GM21737 (cell line): ENCODE results near the gene RAD51B.
"Not testable (repeated sequence)": the region's sequence is repeated elsewhere in the genome, so short reads cannot be mapped to it uniquely, and the experiment has no call there.

ENCODE experiments used
- ATAC-seq: cut with Tn5 transposase; IDR thresholded peaks from one replicate; pipeline ENCODE4 v1.9.1; 2021; ENCODE audit warnings: mild to moderate bottlenecking, moderate library complexity; ENCODE audit not compliant: unreplicated experiment

RAD51B gene

GRCh38 chr14:68244262-68244980 lies 424.8 kb downstream of the RAD51B start:
- ATAC-seq = no peak

DNA sequence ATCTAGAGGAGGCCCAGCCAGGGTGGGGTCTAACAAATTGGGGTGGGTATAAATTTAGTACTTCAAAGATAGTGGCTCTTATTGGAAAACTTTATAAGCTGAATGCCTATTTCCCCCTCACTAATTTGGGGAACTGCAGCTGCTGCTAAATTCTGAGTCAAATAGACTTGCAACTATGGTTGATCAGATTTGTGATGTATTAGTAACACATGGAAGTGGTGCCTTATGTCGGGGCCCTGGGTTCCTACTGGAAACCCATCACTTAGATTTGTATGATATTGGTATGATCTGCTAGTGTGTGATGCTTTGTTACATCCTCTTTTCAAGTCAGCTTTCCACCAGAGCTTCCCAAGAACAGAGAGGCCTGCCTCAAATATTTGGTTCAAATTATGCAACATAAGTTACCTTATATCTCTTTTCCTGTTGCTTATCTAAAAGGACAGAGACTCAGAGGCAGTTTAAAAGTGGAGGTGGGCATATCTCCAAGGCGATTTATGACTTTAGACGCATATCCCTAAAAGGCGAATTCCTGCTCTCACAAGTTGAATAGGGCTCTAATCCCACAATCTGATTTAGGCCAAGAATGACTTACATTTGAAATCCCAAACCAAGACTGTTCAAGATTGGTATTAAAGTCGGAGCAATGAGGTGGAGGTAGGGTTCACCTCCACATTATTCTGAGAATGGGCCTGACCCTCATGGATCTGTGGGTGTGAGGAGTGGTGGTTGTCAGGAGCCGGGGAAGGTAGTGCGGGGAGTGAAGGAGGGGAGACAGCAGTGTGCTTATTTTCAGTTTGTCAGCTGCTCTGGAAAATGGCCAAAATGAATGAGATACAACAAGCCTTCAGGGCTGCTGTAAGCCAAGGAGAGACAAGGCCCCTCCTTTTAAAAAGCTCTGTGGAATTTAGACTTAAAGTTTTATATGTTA lies 425.8 kb downstream of the RAD51B start:
- ATAC-seq = no peak

- no peak for ATAC-seq
Measured at GRCh38 chr14:68246074-68246785, 426.7 kb downstream of the RAD51B start.

DNA sequence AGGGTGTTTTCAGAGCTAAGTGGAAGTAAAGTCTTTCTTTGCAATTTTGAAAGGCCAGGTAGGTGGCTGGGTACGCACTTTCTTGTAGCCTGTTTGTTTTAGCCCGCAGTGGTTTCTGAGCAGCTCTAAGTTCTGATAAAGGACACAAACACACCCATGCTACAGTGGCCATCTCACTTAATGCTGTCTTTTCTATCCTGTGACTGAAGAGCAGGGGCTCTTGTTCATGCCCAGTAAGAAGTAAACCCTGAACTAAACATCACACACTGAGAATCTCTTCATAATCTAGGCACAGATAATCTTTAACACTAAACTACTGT lies 427.2 kb downstream of the RAD51B start:
- no peak for ATAC-seq

GRCh38 chr14:68247274-68247673 lies 427.7 kb downstream of the RAD51B start:
- ATAC-seq = no peak

- no peak for ATAC-seq
Measured at GRCh38 chr14:68247676-68248268, 428.2 kb downstream of the RAD51B start.

DNA sequence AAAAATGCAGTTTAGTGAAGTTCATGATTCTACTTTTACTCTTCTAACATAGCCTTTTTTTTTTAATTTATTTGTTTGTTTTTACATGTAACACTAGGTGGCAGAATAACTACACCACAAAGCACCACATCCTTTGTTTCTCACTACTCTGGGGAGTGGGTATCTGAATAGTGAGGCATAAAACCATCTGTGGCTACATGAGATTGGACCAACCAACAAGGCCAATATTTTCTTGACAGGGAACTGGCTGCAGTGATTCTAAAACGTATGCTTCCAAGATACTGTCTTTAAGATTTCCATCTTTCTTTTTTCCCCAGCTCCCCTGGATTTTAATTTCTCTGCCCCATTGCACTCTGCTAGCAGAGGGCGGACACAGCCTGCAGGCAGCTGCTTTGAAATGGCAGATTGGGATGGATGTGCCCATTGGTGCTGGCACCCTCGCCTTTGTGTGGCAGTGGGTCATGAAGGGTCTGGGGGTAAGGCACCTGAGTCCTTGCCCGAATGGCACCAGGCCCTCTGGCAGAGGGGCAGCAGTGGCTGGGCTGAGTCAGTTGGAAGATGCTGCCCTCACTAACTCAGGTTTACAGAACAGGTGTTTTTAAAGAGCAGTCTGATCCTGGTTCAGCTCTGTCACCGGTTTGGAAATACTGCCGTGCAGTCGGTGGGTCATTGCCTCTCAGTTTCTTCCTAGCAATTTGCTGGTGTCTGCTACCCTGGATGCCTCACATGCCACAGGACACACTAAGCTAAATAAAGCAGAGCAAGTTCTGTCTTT lies 429.1 kb downstream of the RAD51B start:
- no peak for ATAC-seq

- no peak for ATAC-seq
Measured at GRCh38 chr14:68249661-68250451, 430.3 kb downstream of the RAD51B start.

DNA sequence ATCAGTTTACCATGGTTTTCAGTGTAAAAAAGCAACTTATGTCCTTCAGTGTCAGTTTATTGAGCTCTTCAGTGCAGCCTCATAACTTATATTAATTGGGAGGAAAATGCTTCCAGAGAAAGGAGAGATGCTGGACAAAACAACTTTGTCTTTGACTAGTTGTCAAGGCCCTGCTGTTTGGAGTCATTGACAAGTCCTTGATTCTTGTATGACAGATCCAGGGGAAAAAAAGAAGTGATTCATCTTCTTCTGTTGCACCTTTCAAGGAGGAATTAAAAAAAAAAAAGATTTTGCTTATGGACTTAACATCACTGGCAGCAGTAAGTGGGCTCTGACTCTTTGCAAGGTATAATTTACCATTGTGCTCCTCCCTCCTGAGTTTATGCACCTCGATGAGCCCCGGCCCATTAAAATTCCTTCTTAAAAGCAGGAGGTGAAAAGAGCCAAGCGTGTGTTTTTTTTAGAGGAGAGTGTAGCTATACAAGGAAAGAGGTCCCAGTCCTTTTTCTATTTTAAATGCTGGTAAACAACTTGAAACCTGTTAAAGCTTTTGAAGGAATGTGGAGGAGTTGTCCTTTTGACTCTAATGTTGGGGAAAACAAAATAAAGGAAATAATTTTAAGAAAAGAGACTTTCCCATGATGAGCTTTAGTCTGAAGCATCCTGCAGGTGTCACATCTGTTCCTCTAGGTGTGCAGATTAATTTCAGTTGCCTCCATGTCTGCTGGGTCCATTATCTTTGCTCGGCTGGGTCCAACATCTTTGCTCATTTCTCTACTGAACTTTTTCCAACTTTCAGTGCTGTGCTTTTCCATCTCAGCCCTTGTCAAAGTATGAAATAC lies 431.6 kb downstream of the RAD51B start:
- ATAC-seq = no peak

DNA sequence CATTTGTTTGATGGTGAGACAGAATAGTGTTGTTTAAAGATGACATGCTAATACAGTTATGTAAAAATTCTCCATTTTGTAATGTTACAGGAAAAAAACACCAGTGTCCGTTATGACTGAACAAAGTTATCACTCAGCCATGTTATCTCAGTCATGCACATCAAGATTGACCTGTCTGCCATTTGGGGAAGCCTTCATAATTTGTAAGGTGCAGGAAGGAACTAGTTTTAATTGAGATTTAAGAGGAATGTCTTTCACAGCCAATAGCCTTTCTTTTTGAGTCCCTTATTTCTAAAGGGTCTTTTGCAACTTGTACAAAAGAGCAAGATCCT lies 432.2 kb downstream of the RAD51B start:
- ATAC-seq = no peak

DNA sequence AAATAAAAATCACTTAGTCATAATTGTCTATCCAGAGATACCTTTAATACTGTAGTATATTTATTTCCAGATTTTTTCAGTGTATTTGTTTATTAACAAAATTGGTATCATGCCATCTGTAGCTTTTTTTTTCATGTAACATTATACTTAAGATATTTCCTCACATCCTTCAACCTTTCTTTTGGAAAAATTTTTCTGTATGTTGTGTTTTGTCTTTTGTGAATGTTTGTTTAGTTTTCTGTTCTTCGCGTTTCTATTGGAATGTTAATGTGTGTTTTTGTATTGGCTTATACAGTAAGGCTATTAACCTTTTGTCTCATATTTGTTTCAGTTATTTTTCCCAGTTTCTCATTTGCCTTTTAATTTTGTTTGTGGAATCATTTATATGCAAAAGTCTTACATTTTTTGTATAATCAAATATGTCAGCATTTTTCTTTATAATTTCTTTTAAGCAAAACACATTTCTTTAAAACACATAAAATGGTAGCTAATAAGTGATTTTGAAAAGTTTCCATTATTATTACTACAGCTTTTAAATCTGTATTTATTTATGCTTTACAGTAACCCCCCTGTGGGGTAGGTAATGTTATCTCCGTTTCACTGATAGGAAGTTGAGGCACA lies 433.7 kb downstream of the RAD51B start:
- ATAC-seq = no peak

- ATAC-seq = no peak
Measured at GRCh38 chr14:68253878-68254528, 434.4 kb downstream of the RAD51B start.

- ATAC-seq = no peak
Measured at GRCh38 chr14:68254669-68255527, 435.3 kb downstream of the RAD51B start.

- ATAC-seq = no peak
Measured at GRCh38 chr14:68255693-68256178, 436.2 kb downstream of the RAD51B start.

GRCh38 chr14:68257969-68258368 lies 438.4 kb downstream of the RAD51B start:
- no peak for ATAC-seq

DNA sequence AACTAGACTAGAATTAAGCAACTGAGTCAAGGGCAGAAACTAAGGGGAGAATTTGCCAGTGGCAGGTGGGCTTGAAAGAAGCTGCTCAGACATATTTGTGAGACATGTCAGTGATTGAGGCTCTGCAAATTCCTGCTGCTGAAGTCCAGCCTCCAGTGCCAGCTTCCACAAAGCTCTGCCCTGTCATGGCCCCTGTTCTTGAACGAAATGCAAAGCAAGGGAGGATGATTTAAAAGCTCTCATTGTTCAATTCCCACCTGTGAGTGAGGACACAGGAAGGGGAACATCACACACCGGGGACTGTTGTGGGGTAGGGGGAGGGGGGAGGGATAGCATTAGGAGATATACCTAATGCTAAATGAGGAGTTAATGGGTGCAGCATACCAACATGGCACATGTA lies 439.4 kb downstream of the RAD51B start:
- not testable (repeated sequence) for ATAC-seq

- ATAC-seq = no peak
Measured at GRCh38 chr14:68260121-68260520, 440.5 kb downstream of the RAD51B start.
